Measurements from ENCODE around the gene C2CD2L.

DNA sequence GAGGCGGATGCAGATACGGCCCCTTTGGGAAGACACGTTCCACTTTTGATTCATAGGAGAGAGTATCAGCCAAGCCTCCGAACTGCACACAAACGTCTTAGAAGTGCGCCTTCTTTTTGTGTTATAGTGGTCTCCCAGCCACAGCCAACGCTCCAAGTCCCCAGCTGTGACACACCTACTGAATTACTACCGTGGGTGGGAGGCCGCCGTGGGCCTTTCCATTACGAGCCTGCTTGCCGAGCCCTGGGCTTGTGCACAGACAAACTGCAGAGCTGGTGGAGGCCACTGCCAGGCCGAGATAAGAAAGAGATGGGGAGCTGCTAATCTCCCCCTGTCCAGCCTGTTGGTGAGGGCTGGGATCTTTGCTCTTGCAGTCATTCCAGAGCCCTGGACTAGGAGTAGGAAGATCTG, 21.7 kb upstream of the C2CD2L start:
- TF ChIP-seq POLR2A (IDR thresholded peaks at IDR 0.05), result no peak
- TF ChIP-seq, protein P1, sequence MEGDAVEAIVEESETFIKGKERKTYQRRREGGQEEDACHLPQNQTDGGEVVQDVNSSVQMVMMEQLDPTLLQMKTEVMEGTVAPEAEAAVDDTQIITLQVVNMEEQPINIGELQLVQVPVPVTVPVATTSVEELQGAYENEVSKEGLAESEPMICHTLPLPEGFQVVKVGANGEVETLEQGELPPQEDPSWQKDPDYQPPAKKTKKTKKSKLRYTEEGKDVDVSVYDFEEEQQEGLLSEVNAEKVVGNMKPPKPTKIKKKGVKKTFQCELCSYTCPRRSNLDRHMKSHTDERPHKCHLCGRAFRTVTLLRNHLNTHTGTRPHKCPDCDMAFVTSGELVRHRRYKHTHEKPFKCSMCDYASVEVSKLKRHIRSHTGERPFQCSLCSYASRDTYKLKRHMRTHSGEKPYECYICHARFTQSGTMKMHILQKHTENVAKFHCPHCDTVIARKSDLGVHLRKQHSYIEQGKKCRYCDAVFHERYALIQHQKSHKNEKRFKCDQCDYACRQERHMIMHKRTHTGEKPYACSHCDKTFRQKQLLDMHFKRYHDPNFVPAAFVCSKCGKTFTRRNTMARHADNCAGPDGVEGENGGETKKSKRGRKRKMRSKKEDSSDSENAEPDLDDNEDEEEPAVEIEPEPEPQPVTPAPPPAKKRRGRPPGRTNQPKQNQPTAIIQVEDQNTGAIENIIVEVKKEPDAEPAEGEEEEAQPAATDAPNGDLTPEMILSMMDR (IDR thresholded peaks at IDR 0.05), result no peak
